GM18867 (cell line): Measurements from ENCODE around the gene RABL3.
"Not testable (repeated sequence)": the region's sequence is repeated elsewhere in the genome, so short reads cannot be mapped to it uniquely, and the experiment has no call there.

Experiments
- ATAC-seq: cut with Tn5 transposase; IDR thresholded peaks from one replicate; pipeline ENCODE4 v1.9.1; 2021; ENCODE audit warnings: mild to moderate bottlenecking, moderate library complexity; ENCODE audit not compliant: unreplicated experiment

RABL3 gene

GRCh38 chr3:120649830-120650233, 92.5 kb downstream of the RABL3 start:
- no peak for ATAC-seq

GRCh38 chr3:120648290-120648689, 94.0 kb downstream of the RABL3 start:
- ATAC-seq, result no peak

GRCh38 chr3:120646771-120647432, 95.4 kb downstream of the RABL3 start:
- ATAC-seq, result no peak

- ATAC-seq, result no peak
Measured at GRCh38 chr3:120645083-120645845, 97.1 kb downstream of the RABL3 start.

DNA sequence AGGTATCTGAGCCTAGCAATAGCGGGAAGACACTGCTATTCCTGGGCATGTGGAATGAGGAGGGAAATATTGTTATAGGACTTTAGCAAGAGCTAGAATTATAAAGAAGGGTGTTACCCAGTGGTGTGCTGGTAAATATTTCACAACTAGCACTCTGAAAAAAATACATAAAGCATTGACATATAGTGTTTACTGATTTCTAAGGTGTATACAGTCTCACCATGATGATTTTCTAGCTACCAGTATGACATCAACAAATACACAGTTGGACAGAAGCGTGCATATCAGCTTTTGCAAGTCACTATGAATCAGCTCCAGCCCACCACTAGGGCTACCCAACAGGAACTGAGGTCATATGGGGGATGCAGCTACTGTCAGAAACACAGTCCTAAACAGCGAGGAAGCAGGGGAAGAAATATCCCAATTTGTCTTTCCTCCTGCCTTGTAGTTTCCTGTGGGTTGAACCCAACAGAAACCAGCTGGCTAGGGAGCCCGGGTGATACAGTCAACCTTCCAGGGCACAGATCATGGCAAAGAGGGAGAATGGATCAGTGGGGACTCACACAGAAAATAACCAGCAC, 99.9 kb downstream of the RABL3 start:
- no peak for ATAC-seq

GRCh38 chr3:120641696-120642246, 100.5 kb downstream of the RABL3 start:
- no peak for ATAC-seq

GRCh38 chr3:120640231-120640630, 102.1 kb downstream of the RABL3 start:
- ATAC-seq, result no peak

GRCh38 chr3:120638820-120639219, 103.5 kb downstream of the RABL3 start:
- not testable (repeated sequence) for ATAC-seq

GRCh38 chr3:120637851-120638559, 104.3 kb downstream of the RABL3 start:
- ATAC-seq, result no peak

DNA sequence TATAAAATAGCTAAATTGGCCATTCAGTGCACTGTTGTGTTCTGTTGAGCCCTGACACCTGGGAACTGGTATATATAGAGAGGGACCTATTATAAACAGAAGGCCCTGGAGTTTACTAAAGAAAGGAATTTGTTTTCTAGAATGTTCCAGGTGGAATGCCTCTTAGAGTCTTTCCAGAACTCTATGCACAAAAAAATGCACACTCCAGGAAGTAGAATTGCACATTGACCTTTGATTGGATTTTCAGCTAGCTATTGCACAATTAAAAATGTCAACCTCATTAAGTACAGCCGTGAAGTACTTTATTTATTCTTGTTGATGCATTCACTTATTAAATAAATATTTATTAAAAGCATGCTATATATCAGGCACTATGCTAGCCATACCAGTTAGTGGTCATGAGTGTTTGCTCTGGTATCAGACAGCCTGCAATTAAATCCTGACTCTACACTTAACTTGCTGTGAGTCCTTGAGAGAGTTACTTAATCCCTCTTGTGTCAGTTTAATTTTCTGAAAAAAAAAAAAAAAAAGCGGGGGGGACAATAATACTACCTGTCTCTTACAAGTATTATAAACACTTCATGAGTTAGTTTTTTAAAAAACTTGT, 105.4 kb downstream of the RABL3 start:
- ATAC-seq, result no peak
